ENCODE measurements around the gene SF3B5.
"Not testable (repeated sequence)": the region's sequence is repeated elsewhere in the genome, so short reads cannot be mapped to it uniquely, and the experiment has no call there.

SF3B5 gene

GRCh38 chr6:144095134-144096002 is at the start of gene SF3B5:
Gene SF3B5 (minus strand): TSS chr6:144095573. CDS start chr6:144095497, 76 bp downstream.
- peak within 1 kb of the TSS; percentile 72 for H3K4me3 ChIP-seq (ENCODE audit: low read length)
- no peak for TF ChIP-seq ZNF274 (IDR thresholded peaks at IDR 0.05; ENCODE audit: low read depth, low read length)

GRCh38 chr6:144144996-144145395 is 49.6 kb upstream of the SF3B5 start:
- TF ChIP-seq ZNF274 (IDR thresholded peaks at IDR 0.05; ENCODE audit: low read depth, low read length): no peak
- no peak overlapping the region for H3K4me3 ChIP-seq (ENCODE audit: low read length)

GRCh38 chr6:144143878-144144277 is 48.5 kb upstream of the SF3B5 start:
- H3K4me3 ChIP-seq (ENCODE audit: low read length): no peak overlapping the region
- TF ChIP-seq ZNF274 (IDR thresholded peaks at IDR 0.05; ENCODE audit: low read depth, low read length): no peak

- no peak overlapping the region for H3K4me3 ChIP-seq (ENCODE audit: low read length)
- TF ChIP-seq ZNF274 (IDR thresholded peaks at IDR 0.05; ENCODE audit: low read depth, low read length): no peak
These were observed 47.7 kb upstream of the SF3B5 start for GRCh38 chr6:144143106-144143505.

- no peak for TF ChIP-seq ZNF274 (IDR thresholded peaks at IDR 0.05; ENCODE audit: low read depth, low read length)
- H3K4me3 ChIP-seq (ENCODE audit: low read length): no peak overlapping the region; the same call in 1 of the 2 replicates
These were observed 46.1 kb upstream of the SF3B5 start for GRCh38 chr6:144141470-144141869.

- H3K4me3 ChIP-seq (ENCODE audit: low read length): peak overlapping the region; percentile 53
- no peak for TF ChIP-seq ZNF274 (IDR thresholded peaks at IDR 0.05; ENCODE audit: low read depth, low read length)
These were observed 45.5 kb upstream of the SF3B5 start for GRCh38 chr6:144140867-144141266.

- TF ChIP-seq ZNF274 (IDR thresholded peaks at IDR 0.05; ENCODE audit: low read depth, low read length): no peak
- H3K4me3 ChIP-seq (ENCODE audit: low read length): no peak overlapping the region
These were observed 44.4 kb upstream of the SF3B5 start for GRCh38 chr6:144139817-144140216.

- H3K4me3 ChIP-seq (ENCODE audit: low read length): no peak overlapping the region
These were observed 43.2 kb upstream of the SF3B5 start for GRCh38 chr6:144138542-144138941.

GRCh38 chr6:144134737-144135136 is 39.4 kb upstream of the SF3B5 start:
- no peak for TF ChIP-seq ZNF274 (IDR thresholded peaks at IDR 0.05; ENCODE audit: low read depth, low read length)
- no peak overlapping the region for H3K4me3 ChIP-seq (ENCODE audit: low read length)

More at GRCh38 chr6:144138542-144138941, 43.2 kb upstream of the SF3B5 start:
- TF ChIP-seq ZNF274 (IDR thresholded peaks at IDR 0.05; ENCODE audit: low read depth, low read length): no peak

- no peak overlapping the region for H3K4me3 ChIP-seq (ENCODE audit: low read length)
- TF ChIP-seq ZNF274 (IDR thresholded peaks at IDR 0.05; ENCODE audit: low read depth, low read length): no peak
These were observed 38.8 kb upstream of the SF3B5 start for GRCh38 chr6:144134176-144134575.

- no peak for TF ChIP-seq ZNF274 (IDR thresholded peaks at IDR 0.05; ENCODE audit: low read depth, low read length)
- no peak overlapping the region for H3K4me3 ChIP-seq (ENCODE audit: low read length)
These were observed 38.0 kb upstream of the SF3B5 start for GRCh38 chr6:144133225-144133821.

GRCh38 chr6:144132167-144132690 is 36.9 kb upstream of the SF3B5 start:
- not testable (repeated sequence) for H3K4me3 ChIP-seq (ENCODE audit: low read length)

GRCh38 chr6:144131248-144131709 is 35.9 kb upstream of the SF3B5 start:
- TF ChIP-seq ZNF274 (IDR thresholded peaks at IDR 0.05; ENCODE audit: low read depth, low read length): no peak
- H3K4me3 ChIP-seq (ENCODE audit: low read length): no peak overlapping the region

GRCh38 chr6:144129469-144129868 is 34.1 kb upstream of the SF3B5 start:
- no peak for TF ChIP-seq ZNF274 (IDR thresholded peaks at IDR 0.05; ENCODE audit: low read depth, low read length)

GRCh38 chr6:144127097-144127496 is 31.7 kb upstream of the SF3B5 start:
- no peak overlapping the region for H3K4me3 ChIP-seq (ENCODE audit: low read length)
- TF ChIP-seq ZNF274 (IDR thresholded peaks at IDR 0.05; ENCODE audit: low read depth, low read length): no peak

More at GRCh38 chr6:144129469-144129868, 34.1 kb upstream of the SF3B5 start:
- no peak overlapping the region for H3K4me3 ChIP-seq (ENCODE audit: low read length)

Data from GM08714 (cell line).